WI38 (cell line): ENCODE results near the gene NDNF.

Experiments
- H3K4me3 ChIP-seq: 2 replicates; pipeline ENCODE4 v1.5.1; 2011; ENCODE audit warnings: low read depth, mild to moderate bottlenecking, control low read depth, low read length
- TF ChIP-seq, protein P1 (sequence below): IDR thresholded peaks from 2 replicates; pipeline ENCODE4 v1.5.1; 2012; ENCODE audit warnings: low read depth, mild to moderate bottlenecking, control low read depth, low read length

NDNF gene

DNA sequence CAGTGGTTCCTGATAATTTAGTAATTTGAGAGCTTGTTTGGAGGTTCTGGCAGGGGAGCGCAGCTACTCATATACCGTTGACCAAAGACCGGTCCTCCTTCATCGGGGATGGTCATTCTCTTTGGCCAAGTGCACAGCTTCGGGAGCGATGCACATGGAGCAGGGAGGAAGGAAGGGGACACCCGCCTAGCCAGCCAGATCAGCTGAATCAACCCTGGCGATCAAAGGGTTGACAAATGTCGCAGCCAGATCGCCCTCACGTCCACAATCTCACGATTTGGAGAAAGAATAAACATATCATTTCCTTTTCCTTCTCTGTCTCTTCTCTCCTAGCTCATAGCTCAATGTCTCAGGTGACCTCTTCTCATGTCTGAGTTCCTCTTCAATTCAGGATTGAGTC, 11.1 kb downstream of the NDNF start:
- TF ChIP-seq, protein P1, sequence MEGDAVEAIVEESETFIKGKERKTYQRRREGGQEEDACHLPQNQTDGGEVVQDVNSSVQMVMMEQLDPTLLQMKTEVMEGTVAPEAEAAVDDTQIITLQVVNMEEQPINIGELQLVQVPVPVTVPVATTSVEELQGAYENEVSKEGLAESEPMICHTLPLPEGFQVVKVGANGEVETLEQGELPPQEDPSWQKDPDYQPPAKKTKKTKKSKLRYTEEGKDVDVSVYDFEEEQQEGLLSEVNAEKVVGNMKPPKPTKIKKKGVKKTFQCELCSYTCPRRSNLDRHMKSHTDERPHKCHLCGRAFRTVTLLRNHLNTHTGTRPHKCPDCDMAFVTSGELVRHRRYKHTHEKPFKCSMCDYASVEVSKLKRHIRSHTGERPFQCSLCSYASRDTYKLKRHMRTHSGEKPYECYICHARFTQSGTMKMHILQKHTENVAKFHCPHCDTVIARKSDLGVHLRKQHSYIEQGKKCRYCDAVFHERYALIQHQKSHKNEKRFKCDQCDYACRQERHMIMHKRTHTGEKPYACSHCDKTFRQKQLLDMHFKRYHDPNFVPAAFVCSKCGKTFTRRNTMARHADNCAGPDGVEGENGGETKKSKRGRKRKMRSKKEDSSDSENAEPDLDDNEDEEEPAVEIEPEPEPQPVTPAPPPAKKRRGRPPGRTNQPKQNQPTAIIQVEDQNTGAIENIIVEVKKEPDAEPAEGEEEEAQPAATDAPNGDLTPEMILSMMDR, result no peak
- H3K4me3 ChIP-seq, result no peak overlapping the region

DNA sequence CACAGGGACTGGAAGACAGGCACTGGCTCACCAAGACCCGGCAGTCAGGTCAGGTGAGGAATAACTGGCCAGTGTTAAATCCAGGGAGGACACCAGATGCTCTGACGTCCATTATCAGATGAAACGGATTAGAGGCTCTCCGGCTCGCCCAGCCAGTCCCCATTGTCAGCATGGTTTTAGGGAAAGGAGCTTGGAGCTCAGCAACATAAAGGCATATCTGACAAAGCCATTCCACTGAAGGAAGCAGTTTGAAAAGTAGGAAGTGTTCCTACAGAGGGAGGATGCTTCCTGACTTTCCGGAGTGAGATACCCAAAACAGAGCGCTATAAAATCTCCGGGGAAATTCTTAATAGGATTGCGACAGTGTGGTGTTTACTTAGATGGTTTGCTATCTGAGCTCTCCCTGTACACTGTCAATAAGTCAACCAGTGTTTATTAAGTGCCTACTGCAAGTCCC, 14.8 kb downstream of the NDNF start:
- no peak overlapping the region for H3K4me3 ChIP-seq

DNA sequence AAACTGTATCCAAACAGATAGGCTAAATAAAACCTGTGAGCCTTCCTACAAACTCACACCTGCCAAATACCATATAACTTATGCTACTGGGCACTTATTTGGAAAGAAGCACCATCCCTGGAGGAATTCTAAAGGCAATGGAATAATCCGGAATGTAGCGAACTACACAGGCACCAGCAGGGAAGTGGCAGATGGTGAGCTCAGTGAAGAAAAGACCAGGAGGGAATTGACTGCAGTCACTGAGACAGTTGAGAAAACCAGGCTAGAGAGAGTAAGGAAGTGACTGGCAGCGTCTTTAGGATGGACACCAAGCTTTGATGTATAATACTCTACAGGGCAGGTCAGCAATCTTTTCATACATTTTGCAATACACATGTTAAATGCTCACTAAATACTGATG, 16.3 kb downstream of the NDNF start:
- no peak overlapping the region for H3K4me3 ChIP-seq
- TF ChIP-seq, protein P1, result no peak

More for the DNA sequence above, 14.8 kb downstream of the NDNF start:
- TF ChIP-seq, protein P1, result no peak

DNA sequence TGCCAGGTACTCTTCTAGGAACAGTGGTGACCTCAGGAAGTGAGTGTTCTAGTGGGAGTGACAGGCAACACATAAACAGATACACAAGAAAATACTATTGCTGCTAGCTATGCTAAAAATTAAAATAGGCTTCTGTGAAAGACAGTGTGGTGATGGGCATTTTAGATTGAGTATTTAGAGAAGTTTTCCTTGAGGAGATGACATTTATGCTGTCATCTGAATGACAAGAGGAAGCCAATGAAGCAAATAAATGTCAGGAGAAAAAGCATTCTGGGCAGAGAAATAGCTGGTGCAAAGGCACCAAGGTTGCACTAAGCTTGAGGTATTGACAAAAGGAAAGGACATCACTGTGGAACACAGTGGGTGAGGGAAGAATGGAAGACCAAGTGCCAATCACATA, 18.0 kb downstream of the NDNF start:
- TF ChIP-seq, protein P1, result no peak

DNA sequence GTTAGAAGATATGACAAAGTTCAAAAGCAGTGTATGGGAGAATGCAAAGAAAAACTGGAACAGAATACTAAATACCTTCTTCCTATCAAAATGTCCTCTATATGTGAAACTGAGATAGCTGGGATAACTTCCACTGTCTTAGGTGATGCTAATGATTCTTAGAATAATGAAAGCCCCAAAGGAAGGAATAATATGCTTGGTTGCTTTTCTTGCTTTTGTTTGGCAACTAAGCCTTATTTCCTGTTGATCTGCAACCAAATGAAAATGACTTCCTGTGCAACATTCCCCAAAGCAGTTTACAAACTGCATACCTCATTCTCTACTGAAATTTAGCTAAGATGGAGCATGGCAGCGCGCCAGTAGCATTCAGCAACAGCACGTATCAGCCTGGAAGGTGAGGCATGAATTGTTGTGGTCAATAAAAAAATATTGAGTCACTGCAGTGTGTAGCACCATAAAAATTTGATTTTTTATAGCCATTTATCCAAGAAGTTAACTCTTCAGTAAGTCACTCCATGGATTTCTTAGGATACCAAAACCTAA, 18.7 kb downstream of the NDNF start:
- H3K4me3 ChIP-seq, result no peak overlapping the region
- TF ChIP-seq, protein P1, result no peak

More for the DNA sequence above, 18.0 kb downstream of the NDNF start:
- no peak overlapping the region for H3K4me3 ChIP-seq

DNA sequence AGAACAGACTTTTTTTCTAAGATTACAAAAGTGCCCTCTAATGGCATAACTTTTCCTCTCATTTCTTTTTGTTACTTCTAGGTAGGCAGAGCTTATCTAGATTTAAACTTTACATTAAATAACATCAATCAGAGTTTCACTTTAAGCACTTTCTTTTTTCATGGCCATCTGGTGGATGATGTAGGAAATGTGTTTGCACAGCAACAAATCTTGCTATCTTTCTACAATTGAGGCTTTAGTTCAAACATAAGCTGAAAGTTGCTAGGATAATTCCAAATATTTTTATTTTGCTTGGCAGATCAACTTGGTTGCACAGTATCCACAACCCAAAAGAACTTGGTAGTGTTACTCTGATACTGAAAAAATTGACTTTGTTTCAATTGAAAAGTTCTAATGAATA, 22.0 kb downstream of the NDNF start:
- TF ChIP-seq, protein P1, result no peak
- no peak overlapping the region for H3K4me3 ChIP-seq

DNA sequence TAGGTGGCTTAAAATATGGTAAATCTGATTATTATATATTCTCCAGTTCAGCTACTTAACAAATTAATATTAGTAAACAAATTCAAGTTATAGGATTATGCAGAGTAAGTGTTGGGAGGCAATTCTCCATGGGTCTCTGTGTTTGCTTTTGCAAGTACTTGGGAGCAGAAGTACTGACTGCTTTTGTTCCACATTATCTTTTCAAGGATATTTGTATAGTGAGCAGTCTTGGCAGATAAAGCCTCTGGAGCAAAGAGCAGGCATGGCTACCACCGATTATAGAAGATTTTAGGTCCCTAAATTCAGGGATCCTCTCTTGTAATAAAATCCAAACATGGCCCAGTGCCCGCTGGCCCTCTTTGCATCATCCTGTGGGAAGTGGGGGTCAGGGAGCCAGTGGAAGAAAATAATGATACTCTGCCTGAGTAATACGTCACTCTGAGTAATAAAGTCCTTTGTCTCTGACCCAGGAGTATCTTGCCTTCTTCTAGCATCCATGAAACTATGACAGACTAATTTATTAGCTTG, 23.2 kb downstream of the NDNF start:
- H3K4me3 ChIP-seq, result no peak overlapping the region
- TF ChIP-seq, protein P1, result no peak
